IMR-90 (cell line): ENCODE data around the gene FAM24A. TPM values are rescaled to one million over a fixed set of nuclear protein-coding genes. Genes with fewer than 3 reads are reported as not detected.

Source experiments
- ATAC-seq: fragments of 200-7000 bp; cut with Tn5 transposase; 2 replicates; pipeline ENCODE4 v1.9.1; 2020; ENCODE audit warnings: low read depth, mild to moderate bottlenecking, moderate library complexity
- BruUV-seq: library from RNA; stranded (reverse); fragments of 400-500 nt; replicated peaks from 2 replicates; lab custom pipeline; 2021; lab: Mats Ljungman, UMichigan
- CTCF ChIA-PET: fragments of 300-600 bp; formaldehyde crosslinking; extraction: SDS; loops from one replicate; lab custom pipeline; 2021; ENCODE audit warnings: antibody characterized with exemption; lab: Yijun Ruan, JAX
- POLR2A ChIA-PET: fragments of 300-600 bp; sonication (Branson Sonifier 250); formaldehyde crosslinking; loops from one replicate; lab custom pipeline; 2022; ENCODE audit warnings: antibody characterized with exemption; ENCODE audit not compliant: unreplicated experiment; lab: Charles Lee
- DNase-seq: peaks from one replicate; pipeline ENCODE4 v3.0.0; 2013
- H2AFZ ChIP-seq: replicated peaks from 2 replicates; pipeline ENCODE3; 2013; ENCODE audit warnings: low read length, mild to moderate bottlenecking; ENCODE audit not compliant: poor library complexity
- H2AK5ac ChIP-seq: 2 replicates; pipeline ENCODE4 v1.6.1; 2013; ENCODE audit warnings: low read depth, low read length, inconsistent platforms
- H2AK9ac ChIP-seq: replicated peaks from 2 replicates; pipeline ENCODE3; 2013; ENCODE audit warnings: mild to moderate bottlenecking, low read depth, low read length, moderate library complexity; ENCODE audit not compliant: poor library complexity
- H2BK120ac ChIP-seq: 2 replicates; pipeline ENCODE4 v1.6.1; 2013; ENCODE audit warnings: low read depth, low read length, inconsistent platforms
- H2BK15ac ChIP-seq: 3 replicates; pipeline ENCODE4 v1.6.1; 2013; ENCODE audit warnings: low read depth, low read length, inconsistent platforms
- H2BK20ac ChIP-seq: 2 replicates; pipeline ENCODE4 v1.6.1; 2013; ENCODE audit warnings: low read depth, mild to moderate bottlenecking, inconsistent platforms, low read length, moderate library complexity
- H2BK5ac ChIP-seq: 2 replicates; pipeline ENCODE4 v1.6.1; 2013; ENCODE audit warnings: mild to moderate bottlenecking, low read depth, low read length, inconsistent platforms; ENCODE audit not compliant: poor library complexity, severe bottlenecking
- H3K14ac ChIP-seq: replicated peaks from 2 replicates; pipeline ENCODE4 v1.6.1; 2013; ENCODE audit warnings: low read depth, low read length, inconsistent platforms
- H3K18ac ChIP-seq: 2 replicates; pipeline ENCODE4 v1.6.1; 2013; ENCODE audit warnings: low read depth, low read length, control low read depth
- H3K23ac ChIP-seq: 2 replicates; pipeline ENCODE4 v1.6.1; 2013; ENCODE audit warnings: low read depth, low read length, inconsistent platforms
- H3K27ac ChIP-seq: 2 replicates; pipeline ENCODE4 v1.5.1; 2013; ENCODE audit warnings: mild to moderate bottlenecking, control low read depth, low read length; ENCODE audit not compliant: insufficient read depth
- H3K27me3 ChIP-seq: 2 replicates; pipeline ENCODE4 v1.6.1; 2013; ENCODE audit warnings: low read length; ENCODE audit not compliant: control insufficient read depth, insufficient read depth
- H3K36me3 ChIP-seq: 2 replicates; pipeline ENCODE4 v1.6.1; 2013; ENCODE audit warnings: low read length, mixed read lengths; ENCODE audit not compliant: control insufficient read depth, insufficient read depth
- H3K4ac ChIP-seq: 2 replicates; pipeline ENCODE4 v1.6.1; 2013; ENCODE audit warnings: low read depth, low read length, inconsistent platforms
- H3K4me1 ChIP-seq: 2 replicates; pipeline ENCODE4 v1.6.1; 2013; ENCODE audit warnings: low read length, mixed read lengths; ENCODE audit not compliant: control insufficient read depth, insufficient read depth
- H3K4me2 ChIP-seq: 2 replicates; pipeline ENCODE4 v1.6.1; 2013; ENCODE audit warnings: low read depth, mild to moderate bottlenecking, control low read depth, low read length, moderate library complexity
- H3K4me3 ChIP-seq: 2 replicates; pipeline ENCODE4 v1.5.1; 2013; ENCODE audit warnings: low read depth, mild to moderate bottlenecking, control low read depth, low read length, moderate library complexity; ENCODE audit not compliant: insufficient read depth
- H3K56ac ChIP-seq: 2 replicates; pipeline ENCODE4 v1.6.1; 2013; ENCODE audit warnings: low read length, inconsistent platforms; ENCODE audit not compliant: insufficient read depth; ENCODE audit errors: extremely low read depth
- H3K79me1 ChIP-seq, 2 experiments: 2 replicates each; pipeline ENCODE4 v1.6.1; 2013; ENCODE audit warnings: low read length in 2 of 2, inconsistent platforms in 1 of 2, low read depth in 1 of 2
- H3K9ac ChIP-seq: 2 replicates; pipeline ENCODE4 v1.6.1; 2013; ENCODE audit warnings: low read depth, low read length, control low read depth
- H3K9me1 ChIP-seq: 2 replicates; pipeline ENCODE4 v1.6.1; 2013; ENCODE audit warnings: low read length, inconsistent platforms; ENCODE audit not compliant: insufficient read depth
- H3K9me3 ChIP-seq: 2 replicates; pipeline ENCODE4 v1.6.1; 2013; ENCODE audit warnings: low read length; ENCODE audit not compliant: control insufficient read depth, insufficient read depth
- H4K20me1 ChIP-seq: 2 replicates; pipeline ENCODE4 v1.6.1; 2013; ENCODE audit warnings: low read length, inconsistent platforms; ENCODE audit not compliant: insufficient read depth
- H4K5ac ChIP-seq: 2 replicates; pipeline ENCODE4 v1.6.1; 2013; ENCODE audit warnings: mild to moderate bottlenecking, low read depth, low read length, control low read depth
- H4K8ac ChIP-seq, 2 experiments: 2 replicates each; pipeline ENCODE4 v1.6.1; 2013; ENCODE audit warnings: low read depth in 2 of 2, low read length in 2 of 2, control low read depth in 1 of 2, inconsistent platforms in 1 of 2
- H4K91ac ChIP-seq: 2 replicates; pipeline ENCODE4 v1.6.1; 2013; ENCODE audit warnings: low read depth, low read length, inconsistent platforms; ENCODE audit not compliant: insufficient read depth
- CEBPB ChIP-seq: IDR thresholded peaks from 2 replicates; pipeline ENCODE4 v1.6.1; 2012; ENCODE audit warnings: low read depth, low read length, improper control_type of control experiment
- CHD1 ChIP-seq: IDR thresholded peaks from 2 replicates; pipeline ENCODE4 v1.6.1; 2012; ENCODE audit warnings: low read depth, low read length, improper control_type of control experiment
- FOS ChIP-seq: fragments of 150-350 bp; IDR thresholded peaks from 2 replicates; pipeline ENCODE4 v1.6.1; 2016; ENCODE audit warnings: low read depth, low read length
- MAFK ChIP-seq: IDR thresholded peaks from 2 replicates; pipeline ENCODE4 v1.6.1; 2012; ENCODE audit warnings: low read depth, low read length, improper control_type of control experiment
- MAZ ChIP-seq: IDR thresholded peaks from 2 replicates; pipeline ENCODE4 v1.6.1; 2012; ENCODE audit warnings: low read depth, mild to moderate bottlenecking, low read length, improper control_type of control experiment, moderate library complexity, borderline replicate concordance
- MXI1 ChIP-seq: IDR thresholded peaks from 2 replicates; pipeline ENCODE4 v1.6.1; 2012; ENCODE audit warnings: low read depth, mild to moderate bottlenecking, low read length, moderate library complexity, borderline replicate concordance
- NFE2L2 ChIP-seq: fragments of 150-350 bp; IDR thresholded peaks from 2 replicates; pipeline ENCODE4 v1.6.1; 2016; ENCODE audit warnings: low read depth, mild to moderate bottlenecking, low read length
- POLR2A ChIP-seq: IDR thresholded peaks from 2 replicates; pipeline ENCODE4 v1.6.1; 2012; ENCODE audit warnings: mild to moderate bottlenecking, low read depth, low read length
- RAD21 ChIP-seq: IDR thresholded peaks from 2 replicates; pipeline ENCODE4 v1.6.1; 2012; ENCODE audit warnings: low read length, improper control_type of control experiment
- RCOR1 ChIP-seq: IDR thresholded peaks from 2 replicates; pipeline ENCODE4 v1.6.1; 2012; ENCODE audit warnings: mild to moderate bottlenecking, low read length, improper control_type of control experiment; ENCODE audit not compliant: insufficient replicate concordance
- RFX5 ChIP-seq: IDR thresholded peaks from 2 replicates; pipeline ENCODE4 v1.8.0; 2012; ENCODE audit warnings: low read depth, mild to moderate bottlenecking, low read length, moderate library complexity
- SMC3 ChIP-seq: fragments of 150-350 bp; IDR thresholded peaks from 2 replicates; pipeline ENCODE4 v1.6.1; 2016; ENCODE audit warnings: low read depth, mild to moderate bottlenecking, antibody characterized with exemption, low read length, moderate library complexity
- WGBS, 2 experiments: methylation state at CpG; one replicate each; pipeline versions ENCODE4 v1.1.5 to v1.1.7; 2013; ENCODE audit warnings: missing lambda C conversion rate in 2 of 2; ENCODE audit not compliant: insufficient read length in 1 of 2; ENCODE audit errors: extremely low coverage in 2 of 2; 5-methylcytosine and 5-hydroxymethylcytosine counted together
- dilution Hi-C: fragments of 300-500 bp; cut with HindIII; formaldehyde crosslinking; loops from one replicate; pipeline ENCODE4 v1.14.3; 2018; ENCODE audit warnings: low sequenced_read_pairs; ENCODE audit not compliant: unreplicated experiment
- in situ Hi-C: fragments of 300-500 bp; cut with MboI; formaldehyde crosslinking; loops from 3 replicates; pipeline ENCODE4 v1.14.3; 2019; ENCODE audit warnings: low sequenced_read_pairs, inconsistent platforms, mixed read lengths
- intact Hi-C: fragments of 100-400 bp; cut with micrococcal nuclease; formaldehyde crosslinking; loops from 2 replicates; pipeline ENCODE4 v1.10.0; 2022
- polyA plus RNA-seq, 3 experiments: library from polyadenylated mRNA; depleted of rRNA; stranded (reverse); fragments of >200 nt; gene quantifications; 2 replicates each; pipeline ENCODE4 v1.2.3, GENCODE V29; 2012; ENCODE audit warnings: low replicate concordance in 1 of 3
- total RNA-seq: library from RNA; depleted of rRNA; stranded (reverse); fragments of >200 nt; gene quantifications from 2 replicates; pipeline ENCODE4 v1.2.3, GENCODE V29; 2012
- TF ChIP-seq, protein P1 (sequence below): conservative IDR thresholded peaks from 2 replicates; pipeline ENCODE4 v1.5.1; 2012; ENCODE audit warnings: mild to moderate bottlenecking, low read depth, low read length, improper control_type of control experiment
- TF ChIP-seq, protein P2 (sequence below): fragments of 150-350 bp; IDR thresholded peaks from 2 replicates; pipeline ENCODE4 v1.6.1; 2016; ENCODE audit warnings: low read depth, mild to moderate bottlenecking, low read length, moderate library complexity, borderline replicate concordance

FAM24A gene
- total and polyA plus RNA-seq, 2 of the 4 experiments (the other 2 are of a cell fraction): not detected

DNA sequence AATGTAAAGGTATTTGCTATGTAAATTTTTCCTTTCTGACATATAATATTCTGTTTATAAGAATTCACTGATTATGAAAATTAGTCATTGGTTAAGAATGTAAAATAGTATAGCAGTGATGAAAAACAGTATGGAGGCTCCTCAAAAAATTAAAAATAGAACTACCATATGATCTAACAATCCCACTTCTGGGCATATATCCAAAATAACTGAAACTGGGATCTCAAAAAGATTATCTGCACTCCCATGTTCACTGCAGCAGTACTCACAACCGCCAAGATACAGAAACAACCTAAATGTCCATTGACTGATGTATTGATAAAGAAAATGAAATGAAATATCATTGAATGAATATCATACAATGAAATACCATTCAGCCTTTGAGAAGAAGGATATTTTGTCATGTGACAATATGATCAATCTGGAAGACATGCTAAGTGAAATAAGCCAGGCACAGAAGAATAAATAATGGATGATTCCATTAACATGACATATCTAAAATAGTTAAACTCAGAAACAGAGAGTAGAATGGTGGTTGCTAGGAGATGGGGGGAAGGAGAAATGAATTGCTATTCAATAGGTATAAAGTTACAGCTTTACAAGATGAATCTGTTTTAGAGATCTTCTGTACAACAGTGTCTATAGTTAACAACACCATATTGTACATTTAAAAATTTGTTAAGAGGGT lies 29.6 kb downstream of the FAM24A start:
- WGBS, 2 experiments: no CpG with 5 or more reads among the region's 1 CpG
- H3K27ac ChIP-seq: no peak overlapping the region
- BruUV-seq: no TSS peak
- TF ChIP-seq SMC3: no peak
- no peak for TF ChIP-seq CHD1
- no peak for TF ChIP-seq RAD21
- TF ChIP-seq RCOR1: no peak
- TF ChIP-seq POLR2A: no peak
- TF ChIP-seq, protein P1, sequence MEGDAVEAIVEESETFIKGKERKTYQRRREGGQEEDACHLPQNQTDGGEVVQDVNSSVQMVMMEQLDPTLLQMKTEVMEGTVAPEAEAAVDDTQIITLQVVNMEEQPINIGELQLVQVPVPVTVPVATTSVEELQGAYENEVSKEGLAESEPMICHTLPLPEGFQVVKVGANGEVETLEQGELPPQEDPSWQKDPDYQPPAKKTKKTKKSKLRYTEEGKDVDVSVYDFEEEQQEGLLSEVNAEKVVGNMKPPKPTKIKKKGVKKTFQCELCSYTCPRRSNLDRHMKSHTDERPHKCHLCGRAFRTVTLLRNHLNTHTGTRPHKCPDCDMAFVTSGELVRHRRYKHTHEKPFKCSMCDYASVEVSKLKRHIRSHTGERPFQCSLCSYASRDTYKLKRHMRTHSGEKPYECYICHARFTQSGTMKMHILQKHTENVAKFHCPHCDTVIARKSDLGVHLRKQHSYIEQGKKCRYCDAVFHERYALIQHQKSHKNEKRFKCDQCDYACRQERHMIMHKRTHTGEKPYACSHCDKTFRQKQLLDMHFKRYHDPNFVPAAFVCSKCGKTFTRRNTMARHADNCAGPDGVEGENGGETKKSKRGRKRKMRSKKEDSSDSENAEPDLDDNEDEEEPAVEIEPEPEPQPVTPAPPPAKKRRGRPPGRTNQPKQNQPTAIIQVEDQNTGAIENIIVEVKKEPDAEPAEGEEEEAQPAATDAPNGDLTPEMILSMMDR: no peak
- no peak for TF ChIP-seq CEBPB
- no peak for TF ChIP-seq NFE2L2
- TF ChIP-seq RFX5: no peak
- TF ChIP-seq, protein P2, sequence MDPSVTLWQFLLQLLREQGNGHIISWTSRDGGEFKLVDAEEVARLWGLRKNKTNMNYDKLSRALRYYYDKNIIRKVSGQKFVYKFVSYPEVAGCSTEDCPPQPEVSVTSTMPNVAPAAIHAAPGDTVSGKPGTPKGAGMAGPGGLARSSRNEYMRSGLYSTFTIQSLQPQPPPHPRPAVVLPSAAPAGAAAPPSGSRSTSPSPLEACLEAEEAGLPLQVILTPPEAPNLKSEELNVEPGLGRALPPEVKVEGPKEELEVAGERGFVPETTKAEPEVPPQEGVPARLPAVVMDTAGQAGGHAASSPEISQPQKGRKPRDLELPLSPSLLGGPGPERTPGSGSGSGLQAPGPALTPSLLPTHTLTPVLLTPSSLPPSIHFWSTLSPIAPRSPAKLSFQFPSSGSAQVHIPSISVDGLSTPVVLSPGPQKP: no peak
- no peak for TF ChIP-seq MAZ
- TF ChIP-seq MAFK: no peak
- TF ChIP-seq MXI1: no peak
- TF ChIP-seq FOS: no peak; the same call in 1 of the 2 replicates

More for the DNA sequence above, 29.6 kb downstream of the FAM24A start:
- Histone ChIP-seq H2BK5ac (peak overlapping the region; percentile 94), H3K9ac (no peak overlapping the region), H2BK20ac (0 out of 2 replicates have a peak overlapping the region, but pooled peaks have one; percentile 32), H2BK15ac (no peak overlapping the region), H4K91ac (no peak overlapping the region), H3K36me3 (peaks cover 9% of the 10 kb centered on the region), H3K18ac (peak overlapping the region; percentile 28; the same call in 1 of the 2 replicates), H3K56ac (peak overlapping the region; percentile 17; the same call in 1 of the 2 replicates), H2AFZ (no peak overlapping the region), H4K20me1 (no peaks in the 10 kb centered on the region), H3K4ac (no peak overlapping the region), H3K23ac (no peak overlapping the region), H4K8ac (peak overlapping the region in 1 of 2 experiments; percentile 86; a peak in 2 of 4 replicates), H3K27me3 (no peaks in the 10 kb centered on the region), H3K4me2 (peak overlapping the region; percentile 55; the same call in 1 of the 2 replicates), H2AK9ac (no peak overlapping the region), H3K14ac (no peak overlapping the region), H3K9me3 (no peaks in the 10 kb centered on the region), H3K9me1 (no peaks in the 10 kb centered on the region), H2BK120ac (0 out of 2 replicates have a peak overlapping the region, but pooled peaks have one; percentile 61), H3K4me1 (peaks cover 4% of the 10 kb centered on the region), H2AK5ac (no peak overlapping the region), H4K5ac (no peak overlapping the region), H3K79me1 (peaks cover 11 to 15% of the 10 kb centered on the region in 2 experiments; a peak in 3 of 4 replicates), H3K4me3 (no peak overlapping the region)
- DNase-seq (peak; percentile 91), ATAC-seq (peak; percentile 82)
- in situ Hi-C loops (no loop called here), intact Hi-C loops (loop anchor here (5.0 kb wide), 1 partner anchor 78 kb away; no protein-coding TSS in a partner anchor), dilution Hi-C loops (no loop called here)
- CTCF ChIA-PET: interaction anchor here (0.6 to 1.2 kb wide), 2 partner anchors 9 to 80 kb away, joined by 3 to 5 read pairs; no protein-coding TSS in a partner anchor
- POLR2A ChIA-PET: no interaction called here
